Stimulated activated CD8-positive, alpha-beta memory T cell treated with anti-CD3 and anti-CD28 coated beads, Interleukin-7, amount 100 ng/mL, for 4 hours (primary cell): Measurements from ENCODE around the gene ZSWIM6.

Source experiments
- DNase-seq, 2 donors: peaks; one replicate each; pipeline ENCODE4 v3.0.0-alpha.2; 2020; ENCODE audit warnings: low read depth in 2 of 2

ZSWIM6 gene

DNA sequence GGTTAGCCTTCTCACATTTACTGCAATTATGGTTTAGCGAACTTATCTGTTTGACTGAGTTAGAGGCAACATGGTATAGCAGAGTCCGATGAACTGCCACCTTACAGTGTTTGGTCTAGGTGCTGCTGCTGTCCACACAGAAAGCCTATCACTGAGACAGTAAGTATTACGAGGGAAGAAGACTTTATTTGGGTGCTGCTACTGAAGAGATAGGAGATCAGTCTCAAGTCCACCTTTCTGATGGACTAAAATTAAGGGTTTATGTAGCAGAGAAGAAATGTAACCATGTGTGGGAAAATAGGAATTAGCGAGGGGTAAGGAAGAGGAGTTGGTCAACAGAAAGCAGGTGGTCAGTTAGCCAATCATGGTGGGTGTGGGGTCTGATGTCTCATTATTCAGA is 109.7 kb downstream of the ZSWIM6 start:
- DNase-seq: no peak

DNA sequence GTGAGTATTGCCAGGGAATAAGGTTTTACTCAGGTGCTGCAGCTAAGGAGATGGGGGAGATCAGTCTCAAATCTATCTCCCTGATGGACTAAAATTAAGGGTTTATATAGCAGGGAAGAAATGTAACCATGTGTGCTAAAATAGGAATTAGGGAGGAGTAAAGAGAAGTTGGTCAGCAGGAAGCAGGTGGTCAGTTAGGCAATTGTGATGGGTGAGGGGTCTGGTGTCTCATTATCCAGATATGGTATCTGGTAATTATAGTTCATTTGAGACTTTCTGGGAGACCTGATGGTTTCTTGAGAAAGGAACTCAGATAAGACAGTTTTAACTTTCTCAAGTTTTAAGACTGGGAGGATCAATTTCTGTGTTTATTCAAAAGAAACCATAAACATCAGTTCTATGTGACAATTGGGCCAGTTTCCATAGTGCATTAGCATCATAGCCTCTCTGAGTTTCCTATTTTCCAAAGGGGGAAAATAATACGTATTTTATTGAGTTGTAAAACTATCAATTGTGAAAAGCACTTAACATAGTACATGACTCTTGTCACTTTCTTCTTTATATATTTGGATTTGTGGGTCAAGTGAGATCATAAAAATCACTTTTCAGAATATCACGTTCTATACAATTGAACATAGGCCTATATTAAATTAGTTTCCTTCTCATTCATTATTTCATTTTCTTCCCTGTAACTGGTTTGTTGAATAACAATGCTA is 115.9 kb downstream of the ZSWIM6 start:
- no peak for DNase-seq

DNA sequence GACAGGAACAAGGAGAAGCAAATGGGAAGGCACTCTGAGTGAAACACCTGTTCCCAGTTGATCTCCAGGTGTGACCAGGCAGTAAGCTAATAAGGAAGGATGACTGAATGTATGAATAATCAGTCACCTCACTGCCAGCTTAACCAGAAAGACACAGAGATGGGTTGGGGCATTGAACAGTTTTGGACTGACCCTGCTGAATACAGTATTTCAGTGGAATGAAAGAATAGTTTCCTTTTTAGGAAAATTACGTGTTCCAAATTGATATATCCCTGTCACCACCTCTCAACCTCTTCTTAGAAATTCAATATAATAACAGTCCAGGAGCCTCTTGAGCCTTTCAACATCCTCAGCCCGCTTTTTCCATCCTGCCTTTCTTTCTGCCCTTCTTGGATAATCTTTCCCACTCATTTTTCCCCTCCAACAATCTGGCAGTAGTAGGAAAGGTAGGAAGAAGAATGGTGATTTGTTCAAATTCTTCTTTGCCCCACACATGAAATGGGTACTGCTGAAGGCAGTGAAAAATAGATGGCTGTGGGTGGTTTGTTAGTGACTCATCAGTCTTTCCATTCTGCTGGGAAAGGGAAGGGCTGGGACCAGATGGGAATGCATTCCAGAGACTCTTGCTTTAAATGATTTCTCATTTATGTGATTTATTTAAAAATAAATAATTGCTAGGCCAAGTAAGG is 117.9 kb downstream of the ZSWIM6 start:
- DNase-seq: no peak

DNA sequence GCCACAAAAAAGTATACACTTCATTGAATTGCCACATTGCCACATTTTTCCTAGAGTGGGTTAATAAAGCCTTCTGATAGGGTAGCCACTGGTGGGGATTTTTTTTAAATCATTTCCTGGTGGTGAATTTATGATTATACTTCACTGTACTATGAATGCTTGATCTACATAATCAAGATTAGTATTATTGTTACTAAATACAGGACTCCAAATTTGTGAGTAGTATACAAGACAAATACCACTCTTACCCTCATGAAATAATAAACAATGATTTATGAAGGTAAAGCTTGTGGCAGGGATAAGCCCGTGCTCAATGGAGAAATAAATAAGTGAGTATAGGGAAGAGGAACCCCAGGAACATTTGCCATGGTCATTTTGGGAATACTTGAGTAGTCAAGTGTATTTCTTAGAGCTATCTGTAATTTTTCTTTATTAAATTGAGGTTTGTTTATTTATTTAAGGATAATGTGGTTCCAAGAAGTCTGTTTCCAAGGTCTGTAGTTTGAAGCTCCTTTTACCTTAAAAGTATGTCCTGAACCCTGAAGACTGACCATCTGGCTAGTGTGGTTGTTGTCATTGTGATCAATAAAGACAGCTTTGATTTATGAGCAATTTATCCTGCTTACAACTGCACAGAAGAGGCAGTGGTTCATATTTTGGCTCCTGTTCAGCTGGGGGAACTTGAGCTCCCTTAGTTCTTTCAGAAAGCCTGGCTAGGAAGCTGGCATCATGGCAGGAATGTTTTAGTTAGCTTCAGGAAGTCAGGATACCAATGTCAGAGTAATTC is 118.6 kb downstream of the ZSWIM6 start:
- no peak for DNase-seq

DNA sequence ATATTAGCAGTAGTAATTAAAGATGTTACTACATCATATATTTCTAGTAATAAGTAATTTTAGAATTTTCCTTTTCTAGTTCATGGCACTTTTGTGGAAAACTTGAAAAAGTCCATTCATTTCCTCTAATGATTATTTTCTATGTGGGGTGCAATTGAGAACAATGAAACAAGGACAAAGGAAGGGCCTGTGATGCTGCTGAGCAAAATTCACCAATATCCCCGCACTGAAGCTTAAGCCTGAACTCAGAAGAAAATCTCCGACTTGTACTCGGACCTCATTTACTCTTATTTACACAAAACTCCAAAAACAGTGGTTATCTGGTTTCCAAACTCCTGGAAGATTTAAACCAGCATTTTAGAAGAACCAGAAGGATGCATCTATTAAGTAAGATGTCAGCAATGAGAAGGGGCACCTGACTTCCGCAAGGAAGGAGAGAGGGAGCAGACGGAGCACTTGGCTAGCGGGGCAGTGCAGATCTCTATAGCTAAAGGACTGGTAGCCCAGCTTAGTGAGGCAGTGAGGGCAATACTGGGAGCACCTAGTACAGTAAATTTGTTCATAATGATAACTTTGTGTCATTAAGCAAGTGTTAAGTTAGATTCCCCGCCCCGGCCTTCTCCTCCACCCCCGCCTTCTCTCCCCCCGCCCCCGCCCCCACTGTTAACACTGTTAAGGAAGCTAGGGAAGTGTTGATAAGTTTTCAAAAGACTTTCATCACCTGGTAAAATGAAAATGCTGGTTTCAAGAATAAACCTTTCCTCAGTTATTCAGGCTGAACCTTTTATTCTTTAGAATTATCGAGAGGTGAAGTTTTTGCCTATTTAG is 123.3 kb downstream of the ZSWIM6 start:
- DNase-seq: no peak

DNA sequence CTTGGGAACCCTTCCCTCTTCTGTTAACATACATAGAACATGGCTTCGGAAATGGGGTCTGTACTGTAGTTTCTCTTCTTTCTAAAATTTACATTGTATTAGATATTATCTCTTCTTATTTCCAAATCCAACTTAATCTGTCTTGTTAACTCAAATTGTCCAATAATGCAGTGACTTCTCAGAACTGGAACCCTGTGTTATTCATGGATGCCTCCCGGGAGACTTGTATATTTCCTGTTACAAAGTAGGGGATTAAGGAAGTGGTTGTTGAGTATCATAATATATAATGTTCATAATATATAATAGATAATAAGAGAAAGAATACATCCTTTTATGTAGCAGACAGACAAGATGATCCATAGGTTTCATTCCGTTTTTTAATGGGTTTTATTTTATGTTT is 128.4 kb downstream of the ZSWIM6 start:
- DNase-seq: no peak

DNA sequence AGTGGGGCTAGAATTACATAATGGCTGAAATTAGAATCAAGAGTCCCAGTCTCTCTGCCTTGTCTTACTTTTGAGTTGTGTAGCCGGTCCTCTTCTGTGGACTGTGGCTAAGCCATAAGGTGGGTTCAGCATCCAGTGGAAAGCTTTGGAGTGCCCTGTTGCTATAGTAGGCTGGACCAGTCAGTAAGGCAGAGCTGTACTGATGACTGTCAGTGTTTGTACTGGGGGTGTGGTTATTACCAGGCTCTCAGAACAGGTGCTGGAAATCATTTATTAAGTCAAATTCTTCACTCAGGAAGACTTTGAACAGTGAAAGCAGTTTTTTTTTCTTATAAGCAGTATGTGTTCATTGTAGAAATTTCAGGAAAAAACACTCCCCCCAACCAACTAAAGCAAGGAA is 129.4 kb downstream of the ZSWIM6 start:
- DNase-seq: no peak

DNA sequence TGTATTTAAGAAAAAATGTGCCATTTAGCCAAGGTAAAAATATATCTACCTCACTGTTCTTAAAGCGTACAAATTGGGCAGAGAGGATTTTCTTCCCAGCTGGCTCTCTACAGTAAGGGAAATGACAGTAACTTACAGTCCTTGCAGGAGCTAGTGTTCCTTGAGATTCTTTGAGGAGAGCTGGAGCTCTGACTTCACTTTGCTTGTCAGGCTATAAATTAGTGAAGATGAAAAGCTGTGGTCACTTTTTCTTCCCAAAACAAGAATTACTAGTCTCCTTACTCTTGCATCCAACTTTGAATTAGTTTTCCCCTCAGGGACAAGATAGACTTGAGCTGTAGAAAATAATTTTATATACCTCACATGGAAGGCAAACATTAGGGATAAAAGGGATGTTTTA is 129.9 kb downstream of the ZSWIM6 start:
- DNase-seq: no peak

DNA sequence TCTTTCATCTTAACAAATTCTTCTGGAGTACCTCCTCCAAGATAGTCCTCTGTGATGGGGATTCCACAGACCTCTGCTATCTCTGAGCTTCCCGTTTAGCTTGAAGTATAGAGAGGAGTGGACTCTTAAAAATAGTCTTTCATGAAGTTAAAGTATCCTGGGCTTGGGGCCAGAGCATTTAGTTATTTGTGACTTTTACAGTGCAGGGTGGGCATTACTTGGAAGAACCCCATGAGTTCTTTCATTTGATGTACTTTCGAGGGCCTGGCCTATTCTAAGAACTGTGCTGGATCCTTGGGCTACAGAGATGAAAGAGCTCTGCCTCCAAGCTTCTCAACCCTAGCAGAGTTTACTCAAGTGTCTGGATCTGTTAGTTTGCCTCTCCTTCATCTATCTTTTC is 131.5 kb downstream of the ZSWIM6 start:
- DNase-seq: no peak

DNA sequence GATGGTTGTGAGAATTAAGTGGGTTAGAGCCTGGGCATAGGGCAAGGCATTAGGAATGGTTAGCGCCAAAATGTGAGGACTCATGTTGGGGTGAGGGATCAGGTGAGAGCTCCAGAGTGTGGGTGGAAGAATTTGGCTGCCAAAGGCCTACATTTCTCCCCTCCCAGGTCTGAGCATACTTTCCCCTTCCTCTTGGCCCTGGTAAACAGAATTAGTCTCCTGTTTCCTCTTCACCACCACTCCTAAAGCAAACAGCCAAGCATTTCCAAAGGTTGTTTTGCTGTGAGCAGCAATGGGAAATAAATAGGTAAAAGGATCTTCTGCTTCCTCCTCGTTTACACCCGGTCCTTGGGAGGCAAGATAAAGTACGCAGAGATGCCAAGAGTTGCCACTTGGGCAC is 132.5 kb downstream of the ZSWIM6 start:
- DNase-seq: no peak

DNA sequence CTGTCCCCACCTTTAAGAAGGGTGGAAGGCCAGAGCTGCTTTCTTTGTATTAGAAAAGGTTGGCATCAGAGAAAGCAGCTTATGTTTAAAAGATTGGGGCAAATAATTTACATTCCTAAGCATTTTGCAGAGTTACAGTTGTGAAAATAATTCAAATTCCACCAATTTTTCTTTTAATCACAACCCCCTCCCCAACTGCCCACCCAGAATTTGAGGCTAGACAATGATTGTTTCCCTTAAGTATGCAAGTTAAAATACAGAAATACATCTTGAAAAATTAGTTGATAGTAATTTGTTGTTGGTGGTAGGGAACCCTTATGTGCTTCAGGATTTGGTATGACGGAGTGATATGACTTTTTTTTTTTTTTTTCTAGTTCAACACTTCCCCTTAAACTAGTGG is 133.0 kb downstream of the ZSWIM6 start:
- no peak for DNase-seq

DNA sequence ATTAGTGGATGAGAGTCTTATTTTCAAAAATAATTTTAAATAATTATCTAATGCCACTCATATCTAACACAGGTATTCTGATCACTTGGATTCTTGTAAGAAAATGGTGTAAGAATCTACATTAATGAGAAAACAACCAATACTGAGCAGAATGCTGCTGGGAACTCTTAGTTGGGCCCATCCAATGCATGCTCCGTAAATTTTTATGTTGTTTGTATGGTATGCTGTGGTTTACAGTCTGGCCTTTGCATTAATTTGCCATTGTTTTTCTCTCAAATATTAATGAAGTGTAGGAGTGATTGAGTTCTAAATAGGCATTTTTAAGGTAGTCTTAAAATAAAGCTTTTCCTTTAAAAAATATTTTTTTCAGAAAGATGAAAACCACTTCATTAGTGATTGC is 133.4 kb downstream of the ZSWIM6 start:
- DNase-seq: no peak

DNA sequence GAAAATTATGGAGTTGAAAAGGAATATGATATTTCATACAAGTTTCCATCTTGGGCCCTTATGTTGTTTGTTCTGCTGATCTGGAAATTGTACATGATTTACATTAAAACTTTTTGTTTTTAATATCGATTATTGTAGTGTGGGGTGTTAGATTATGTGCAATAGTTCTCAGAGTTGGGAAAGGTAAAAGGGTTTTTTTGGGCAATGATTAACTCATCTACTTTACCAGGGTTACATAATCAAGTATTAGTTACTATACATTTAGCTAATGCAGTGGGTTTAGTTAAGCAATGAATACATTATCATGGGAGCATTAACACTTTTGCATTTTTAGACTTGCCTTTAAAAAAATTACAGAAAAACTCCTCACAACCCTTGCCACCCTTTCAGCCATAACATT is 134.0 kb downstream of the ZSWIM6 start:
- no peak for DNase-seq

DNA sequence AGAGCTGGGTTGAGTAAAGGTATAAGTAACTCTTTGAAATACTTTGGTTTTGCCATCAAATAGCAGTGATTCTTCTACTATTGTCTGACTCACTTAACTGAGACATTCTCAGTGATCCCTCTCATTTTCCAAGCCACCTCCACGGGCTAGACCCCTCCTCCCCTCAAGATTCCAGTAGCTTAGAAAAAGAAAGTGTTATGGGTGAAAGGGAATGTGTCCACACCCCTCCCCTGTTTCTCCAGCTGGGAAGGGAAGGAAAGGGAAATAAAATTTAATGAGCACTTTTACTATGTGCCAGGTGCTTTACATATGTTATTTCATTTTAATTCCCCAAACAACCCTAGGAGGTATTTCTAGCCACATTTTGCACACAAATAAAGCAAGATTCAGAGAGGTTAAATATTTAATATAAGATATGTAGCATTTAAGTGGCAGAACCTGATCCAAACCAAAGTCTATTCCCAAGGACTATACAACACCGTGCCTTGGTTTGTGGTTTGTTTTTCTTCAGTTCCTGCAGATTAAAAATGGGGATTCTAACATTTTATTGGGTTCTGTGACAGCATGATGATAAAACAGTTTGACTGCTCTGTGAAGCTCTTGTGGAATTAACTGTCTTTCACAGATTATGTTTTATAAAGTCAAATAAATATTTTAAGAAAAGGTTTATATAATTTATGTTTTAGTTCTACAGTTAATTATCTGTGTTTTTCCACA is 135.9 kb downstream of the ZSWIM6 start:
- DNase-seq: no peak

DNA sequence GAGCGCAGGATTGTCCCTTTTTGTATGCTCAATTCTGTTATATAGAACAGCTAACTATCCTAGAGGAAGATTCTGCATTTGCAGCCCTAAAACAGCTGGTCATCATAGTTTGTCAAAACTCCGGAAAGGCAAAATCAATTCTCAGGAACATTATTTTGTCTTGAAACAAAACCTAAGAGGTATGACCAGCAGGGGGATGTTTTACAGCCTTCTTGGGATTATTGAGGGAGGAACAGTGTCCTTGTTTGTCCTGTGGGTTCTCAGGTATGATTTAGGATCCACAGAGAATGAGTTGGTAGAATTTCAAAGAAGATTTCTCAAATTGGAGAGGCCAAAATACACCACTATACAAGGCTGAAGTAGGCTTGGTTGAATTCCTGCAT is 136.4 kb downstream of the ZSWIM6 start:
- DNase-seq: no peak

DNA sequence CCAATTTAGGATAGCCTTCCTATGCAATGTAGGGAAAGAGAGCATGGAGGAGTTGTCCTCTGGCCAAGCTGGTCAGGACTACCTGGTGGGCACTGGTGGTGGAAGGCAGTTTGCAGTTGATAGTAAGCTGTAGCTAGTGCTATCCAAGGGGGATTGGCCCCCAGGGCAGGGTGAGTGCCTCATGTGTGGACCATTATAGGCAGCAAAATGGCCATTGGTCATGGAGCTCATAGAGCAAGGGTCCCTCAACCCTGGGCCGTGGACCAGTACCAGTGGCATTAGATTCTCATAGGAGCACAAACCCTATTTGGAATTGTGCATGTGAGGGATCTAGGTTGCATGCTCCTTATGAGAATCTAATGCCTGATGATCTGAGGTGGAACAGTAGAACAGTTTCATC is 139.3 kb downstream of the ZSWIM6 start:
- no peak for DNase-seq

DNA sequence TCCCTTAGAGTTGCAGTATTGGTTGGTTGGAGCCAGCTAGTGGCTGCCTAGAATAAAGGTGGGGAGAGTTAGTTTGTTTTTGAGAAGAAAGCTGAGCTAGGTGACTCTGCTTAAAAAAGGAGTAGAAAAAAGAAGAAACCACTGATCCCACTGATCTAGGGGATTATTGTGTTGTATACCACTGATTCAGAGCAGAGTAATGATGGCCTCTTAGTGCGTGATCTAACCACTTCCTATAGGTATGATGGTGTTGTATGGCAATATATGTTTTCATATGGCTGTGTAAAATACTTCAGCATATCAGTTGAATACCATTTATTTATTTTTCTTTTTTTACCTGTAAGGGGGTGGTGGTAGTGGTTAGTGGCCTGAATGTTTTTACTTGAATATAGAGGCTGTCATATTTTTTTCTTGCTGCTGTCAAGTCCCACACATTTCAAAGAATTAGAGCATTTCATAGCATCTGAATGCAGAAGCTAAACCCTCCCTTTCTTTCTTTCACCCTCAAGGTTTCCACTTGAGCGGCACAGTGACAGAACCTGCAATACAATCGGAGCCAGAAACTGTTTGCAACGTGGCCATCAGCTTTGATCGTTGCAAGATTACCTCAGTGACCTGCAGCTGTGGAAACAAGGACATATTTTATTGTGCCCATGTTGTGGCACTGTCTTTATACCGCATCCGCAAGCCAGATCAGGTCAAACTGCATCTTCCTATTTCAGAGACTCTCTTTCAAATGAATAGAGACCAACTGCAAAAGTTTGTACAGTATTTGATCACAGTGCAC is 140.3 kb downstream of the ZSWIM6 start:
- DNase-seq: no peak

DNA sequence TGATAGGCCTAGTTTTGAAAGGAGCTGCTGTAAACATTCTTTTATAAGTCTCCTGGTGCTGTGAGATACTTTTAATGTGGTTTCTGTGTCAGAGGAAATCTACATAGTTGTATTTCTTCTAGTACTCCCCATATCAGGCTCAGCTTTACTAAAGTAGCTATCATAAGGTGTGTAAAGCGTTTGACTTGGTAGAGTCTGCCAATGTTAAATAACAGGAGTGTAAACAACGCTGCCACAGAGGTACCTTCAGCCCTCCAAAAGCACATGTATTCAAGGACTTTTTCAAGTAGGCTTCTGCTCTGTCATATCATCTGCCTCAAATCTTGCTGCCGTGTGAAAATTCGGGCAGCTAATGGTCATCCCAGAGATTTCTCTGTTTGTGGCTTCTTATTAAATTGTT is 142.7 kb downstream of the ZSWIM6 start:
- no peak for DNase-seq

DNA sequence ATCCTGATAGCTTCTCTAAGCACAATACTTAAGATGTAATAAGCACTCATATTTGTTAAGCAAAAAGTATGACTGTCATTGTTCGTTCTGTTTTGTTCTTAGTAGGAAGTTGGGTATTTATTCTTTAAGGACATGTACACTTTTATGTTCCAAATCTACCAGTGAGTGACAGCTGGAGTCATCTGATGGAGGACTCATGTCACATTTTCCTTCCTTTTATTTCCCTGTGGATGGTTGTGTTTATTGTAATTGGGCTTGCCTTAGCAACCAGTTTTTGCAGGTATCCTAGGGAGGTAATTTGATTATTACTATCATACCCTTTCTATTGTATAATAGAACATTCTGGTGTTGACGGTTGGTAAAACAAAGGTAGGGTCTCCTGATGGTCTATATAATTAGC is 145.7 kb downstream of the ZSWIM6 start:
- no peak for DNase-seq

DNA sequence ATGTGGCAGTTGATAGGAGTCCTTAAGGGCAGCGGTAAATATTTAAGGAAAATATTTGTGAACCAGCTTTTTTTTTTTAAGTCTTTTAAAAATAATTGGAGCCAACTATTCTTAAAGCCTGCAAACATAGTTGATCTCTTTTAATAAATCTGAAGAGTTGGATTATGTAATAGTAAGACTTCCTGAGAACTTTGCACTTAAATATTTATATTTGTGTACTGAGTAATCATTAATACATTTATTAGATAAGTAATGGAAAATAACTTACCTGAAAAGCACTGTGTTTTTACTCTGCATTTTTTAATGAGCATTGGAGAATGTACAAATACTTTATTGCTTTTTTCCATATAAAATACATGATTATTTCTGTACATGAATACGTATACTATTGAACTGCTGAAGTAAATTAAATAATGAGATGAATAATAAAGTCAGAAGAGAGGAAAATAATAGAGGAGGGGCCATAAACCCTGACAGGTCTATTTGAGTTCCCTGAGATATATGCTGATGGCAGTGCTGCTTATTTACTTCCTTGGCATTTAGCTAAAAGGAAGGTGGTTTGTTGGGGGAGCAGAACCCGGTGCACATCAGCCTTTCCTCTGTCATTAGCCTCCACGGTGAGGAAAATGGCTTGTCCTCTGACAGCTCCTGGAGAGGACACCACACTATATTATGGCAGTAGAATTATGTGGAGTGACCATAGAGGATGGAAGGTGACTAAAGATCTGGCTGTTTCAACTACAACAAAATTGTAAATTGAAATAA is 148.0 kb downstream of the ZSWIM6 start:
- DNase-seq: no peak
